ENCODE data around the gene KCNMA1. TPM values are rescaled to one million over a fixed set of nuclear protein-coding genes. Genes with fewer than 3 reads are reported as not detected.

The KCNMA1 gene
- total RNA-seq, 1 experiment from 2014 or later = 0.45 TPM

DNA sequence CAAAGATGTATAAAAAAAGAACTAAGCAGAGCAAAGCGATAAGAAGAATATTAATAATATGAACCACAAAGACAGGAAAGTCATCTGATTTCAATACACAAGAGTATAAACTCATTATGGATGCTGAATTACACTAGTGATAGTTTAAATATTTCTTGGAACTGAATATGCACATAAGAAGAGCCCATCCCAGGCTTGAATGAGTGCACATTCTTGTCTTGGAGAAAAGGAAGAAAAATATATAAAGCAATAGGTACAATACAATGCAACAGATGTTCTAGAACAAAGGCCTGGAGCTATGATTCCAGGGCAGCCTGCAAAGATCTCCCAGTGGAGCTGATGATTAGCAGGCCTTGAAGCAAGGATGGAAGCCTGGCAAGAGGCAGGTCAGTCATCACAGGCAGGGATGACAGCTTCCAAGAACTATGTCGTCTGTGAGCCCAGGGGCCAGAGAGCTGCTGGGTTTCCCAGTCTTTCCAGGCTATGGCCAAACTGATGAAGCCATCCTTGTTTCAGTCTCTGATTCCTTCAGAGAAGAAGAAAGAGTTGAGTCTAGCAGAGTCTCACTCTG is 277.6 kb downstream of the KCNMA1 start:
- no peak for DNase-seq
- no TSS peak for BruUV-seq (replicated peaks)
- Mint-ChIP-seq H3K27me3 (ENCODE audit: unreplicated experiment) (peaks cover 67% of the 10 kb centered on the region), H3K4me3 (ENCODE audit: low read depth, unreplicated experiment) (no peak overlapping the region), H3K4me1 (ENCODE audit: low read depth, unreplicated experiment) (no peaks in the 10 kb centered on the region), H3K9me3 (ENCODE audit: low read depth, unreplicated experiment) (no peaks in the 10 kb centered on the region), H3K27ac (ENCODE audit: unreplicated experiment) (no peak overlapping the region), H3K36me3 (ENCODE audit: insufficient read depth, unreplicated experiment) (no peaks in the 10 kb centered on the region)
- TF ChIP-seq, protein P1, sequence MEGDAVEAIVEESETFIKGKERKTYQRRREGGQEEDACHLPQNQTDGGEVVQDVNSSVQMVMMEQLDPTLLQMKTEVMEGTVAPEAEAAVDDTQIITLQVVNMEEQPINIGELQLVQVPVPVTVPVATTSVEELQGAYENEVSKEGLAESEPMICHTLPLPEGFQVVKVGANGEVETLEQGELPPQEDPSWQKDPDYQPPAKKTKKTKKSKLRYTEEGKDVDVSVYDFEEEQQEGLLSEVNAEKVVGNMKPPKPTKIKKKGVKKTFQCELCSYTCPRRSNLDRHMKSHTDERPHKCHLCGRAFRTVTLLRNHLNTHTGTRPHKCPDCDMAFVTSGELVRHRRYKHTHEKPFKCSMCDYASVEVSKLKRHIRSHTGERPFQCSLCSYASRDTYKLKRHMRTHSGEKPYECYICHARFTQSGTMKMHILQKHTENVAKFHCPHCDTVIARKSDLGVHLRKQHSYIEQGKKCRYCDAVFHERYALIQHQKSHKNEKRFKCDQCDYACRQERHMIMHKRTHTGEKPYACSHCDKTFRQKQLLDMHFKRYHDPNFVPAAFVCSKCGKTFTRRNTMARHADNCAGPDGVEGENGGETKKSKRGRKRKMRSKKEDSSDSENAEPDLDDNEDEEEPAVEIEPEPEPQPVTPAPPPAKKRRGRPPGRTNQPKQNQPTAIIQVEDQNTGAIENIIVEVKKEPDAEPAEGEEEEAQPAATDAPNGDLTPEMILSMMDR (IDR thresholded peaks at IDR 0.05; ENCODE audit: unreplicated experiment) = no peak
- CTCF ChIA-PET = no interaction called here
- intact Hi-C loops (cut with micrococcal nuclease; ENCODE audit: unreplicated experiment) = no loop called here

DNA sequence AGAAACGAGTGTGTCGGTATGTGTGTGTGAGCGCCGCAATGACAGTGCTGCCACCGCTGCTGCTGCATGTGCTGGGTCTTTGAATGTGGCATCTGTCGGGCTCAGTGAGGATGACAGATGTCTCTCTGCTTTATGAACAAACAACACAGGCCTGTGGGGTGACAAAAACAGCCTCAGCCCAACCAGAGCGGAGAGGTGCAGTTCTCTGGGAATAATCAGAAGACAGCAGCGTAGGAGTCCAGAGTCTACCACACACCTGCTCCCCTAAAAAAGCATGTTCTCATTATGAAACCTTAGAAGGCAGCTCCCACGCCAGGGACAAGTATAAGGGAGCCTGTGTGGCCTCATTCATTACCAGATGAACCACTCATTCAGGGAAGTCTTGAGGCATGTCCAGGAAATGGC is 278.3 kb downstream of the KCNMA1 start:
- no peaks in the 10 kb centered on the region for H3K4me1 Mint-ChIP-seq (ENCODE audit: low read depth, unreplicated experiment)
- no peaks in the 10 kb centered on the region for H3K36me3 Mint-ChIP-seq (ENCODE audit: insufficient read depth, unreplicated experiment)
- TF ChIP-seq, protein P1 (IDR thresholded peaks at IDR 0.05; ENCODE audit: unreplicated experiment) = no peak
- H3K9me3 Mint-ChIP-seq (ENCODE audit: low read depth, unreplicated experiment) = no peaks in the 10 kb centered on the region
- H3K27me3 Mint-ChIP-seq (ENCODE audit: unreplicated experiment) = peaks cover 66% of the 10 kb centered on the region
- H3K4me3 Mint-ChIP-seq (ENCODE audit: low read depth, unreplicated experiment) = no peak overlapping the region
- intact Hi-C loops (cut with micrococcal nuclease; ENCODE audit: unreplicated experiment) = no loop called here
- CTCF ChIA-PET = no interaction called here
- BruUV-seq (replicated peaks) = no TSS peak
- DNase-seq = no peak
- no peak overlapping the region for H3K27ac Mint-ChIP-seq (ENCODE audit: unreplicated experiment)

DNA sequence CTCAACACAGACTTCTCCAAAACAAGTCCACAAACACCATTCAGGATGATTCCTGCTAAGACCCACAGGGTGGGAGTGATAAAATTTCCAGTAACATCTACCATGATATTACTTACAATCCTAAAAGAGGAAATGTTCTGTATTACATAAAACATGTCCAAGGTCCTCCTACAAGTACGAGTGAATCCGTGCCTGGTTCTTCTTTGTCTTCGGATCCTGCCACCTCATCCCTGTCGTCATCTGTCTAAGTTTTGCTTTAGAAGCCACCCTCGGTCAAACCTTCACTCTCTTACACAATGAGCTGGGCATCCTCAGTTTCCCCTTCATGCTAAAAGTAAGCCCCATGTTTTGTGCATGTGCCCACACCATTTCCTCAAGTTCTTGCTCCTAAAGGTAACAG is 279.0 kb downstream of the KCNMA1 start:
- no peak overlapping the region for H3K27ac Mint-ChIP-seq (ENCODE audit: unreplicated experiment)
- H3K27me3 Mint-ChIP-seq (ENCODE audit: unreplicated experiment) = peaks cover 60% of the 10 kb centered on the region
- no peaks in the 10 kb centered on the region for H3K9me3 Mint-ChIP-seq (ENCODE audit: low read depth, unreplicated experiment)
- no peak overlapping the region for H3K4me3 Mint-ChIP-seq (ENCODE audit: low read depth, unreplicated experiment)
- DNase-seq = no peak
- intact Hi-C loops (cut with micrococcal nuclease; ENCODE audit: unreplicated experiment) = no loop called here
- BruUV-seq (replicated peaks) = no TSS peak
- TF ChIP-seq, protein P1 (IDR thresholded peaks at IDR 0.05; ENCODE audit: unreplicated experiment) = no peak
- H3K4me1 Mint-ChIP-seq (ENCODE audit: low read depth, unreplicated experiment) = no peaks in the 10 kb centered on the region
- CTCF ChIA-PET = no interaction called here
- H3K36me3 Mint-ChIP-seq (ENCODE audit: insufficient read depth, unreplicated experiment) = no peaks in the 10 kb centered on the region

DNA sequence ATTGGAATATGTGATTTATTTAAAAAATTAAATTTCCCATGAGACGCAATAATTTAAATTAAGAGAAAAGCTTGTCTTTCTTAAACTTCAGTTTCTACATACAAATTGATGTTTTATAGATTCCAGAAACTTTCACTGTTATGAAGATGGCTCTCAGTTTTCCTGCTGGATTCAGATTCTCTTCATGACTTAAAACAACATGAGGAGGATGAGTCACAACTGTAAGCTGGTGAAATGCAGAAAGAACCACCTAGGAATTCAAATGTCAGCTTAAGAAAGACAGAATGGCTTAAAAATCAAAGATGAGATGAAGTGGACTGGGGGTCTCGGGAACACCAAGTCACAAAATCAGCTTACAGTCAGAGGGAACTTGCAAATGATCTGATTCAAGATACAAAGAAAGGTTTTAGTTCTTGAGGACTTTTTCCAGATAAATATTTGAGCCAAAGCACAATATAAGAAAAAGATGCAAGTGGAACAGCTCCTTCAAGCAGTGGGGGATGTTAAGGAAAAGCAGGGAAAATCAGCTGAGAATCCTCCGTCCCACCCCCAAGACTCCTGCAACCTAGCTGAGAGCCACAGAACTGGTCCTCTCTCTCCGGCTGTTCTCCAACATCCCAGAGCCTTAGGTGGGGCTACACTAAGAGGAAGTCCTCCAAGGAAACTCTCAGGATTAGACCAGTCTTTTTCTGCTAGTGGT is 279.8 kb downstream of the KCNMA1 start:
- H3K27ac Mint-ChIP-seq (ENCODE audit: unreplicated experiment) = no peak overlapping the region
- no peaks in the 10 kb centered on the region for H3K4me1 Mint-ChIP-seq (ENCODE audit: low read depth, unreplicated experiment)
- no TSS peak for BruUV-seq (replicated peaks)
- intact Hi-C loops (cut with micrococcal nuclease; ENCODE audit: unreplicated experiment) = no loop called here
- peaks cover 52% of the 10 kb centered on the region for H3K27me3 Mint-ChIP-seq (ENCODE audit: unreplicated experiment)
- H3K9me3 Mint-ChIP-seq (ENCODE audit: low read depth, unreplicated experiment) = no peaks in the 10 kb centered on the region
- H3K36me3 Mint-ChIP-seq (ENCODE audit: insufficient read depth, unreplicated experiment) = no peaks in the 10 kb centered on the region
- H3K4me3 Mint-ChIP-seq (ENCODE audit: low read depth, unreplicated experiment) = no peak overlapping the region
- TF ChIP-seq, protein P1 (IDR thresholded peaks at IDR 0.05; ENCODE audit: unreplicated experiment) = no peak
- no peak for DNase-seq
- CTCF ChIA-PET = no interaction called here
